HL-60/S4 treated with retinoic acid at 250 ng/mL for 4 days and 3 days (cell line): ENCODE measurements around the gene VIP.

Experiments
- in situ Hi-C: fragments of 300-500 bp; cut with MboI; formaldehyde crosslinking; loops from 2 replicates; pipeline ENCODE4 v1.7.0; 2022; ENCODE audit warnings: low sequenced_read_pairs

VIP gene

GRCh38 chr6:152776833-152777232 lies 26.2 kb downstream of the VIP start:
- in situ Hi-C loops, result no loop called here

- in situ Hi-C loops, result no loop called here
These were observed 32.8 kb downstream of the VIP start for GRCh38 chr6:152783217-152783878.

- in situ Hi-C loops, result no loop called here
These were observed 44.1 kb downstream of the VIP start for GRCh38 chr6:152794696-152795095.

- in situ Hi-C loops, result no loop called here
These were observed 53.6 kb downstream of the VIP start for GRCh38 chr6:152804150-152804549.
